ENCODE results near the gene NEDD4L. TPM values are rescaled to one million over a fixed set of nuclear protein-coding genes. Genes with fewer than 3 reads are reported as not detected.

NEDD4L gene
- total and polyA plus RNA-seq, 10 of the 15 experiments (the other 5 are each of a cell fraction or from before 2014, with no cell fraction given): 7.4 to 24.0 (median 17.7) TPM

GRCh38 chr18:58161659-58162058, 117.6 kb downstream of the NEDD4L start (continued):
- TF ChIP-seq, protein P1, sequence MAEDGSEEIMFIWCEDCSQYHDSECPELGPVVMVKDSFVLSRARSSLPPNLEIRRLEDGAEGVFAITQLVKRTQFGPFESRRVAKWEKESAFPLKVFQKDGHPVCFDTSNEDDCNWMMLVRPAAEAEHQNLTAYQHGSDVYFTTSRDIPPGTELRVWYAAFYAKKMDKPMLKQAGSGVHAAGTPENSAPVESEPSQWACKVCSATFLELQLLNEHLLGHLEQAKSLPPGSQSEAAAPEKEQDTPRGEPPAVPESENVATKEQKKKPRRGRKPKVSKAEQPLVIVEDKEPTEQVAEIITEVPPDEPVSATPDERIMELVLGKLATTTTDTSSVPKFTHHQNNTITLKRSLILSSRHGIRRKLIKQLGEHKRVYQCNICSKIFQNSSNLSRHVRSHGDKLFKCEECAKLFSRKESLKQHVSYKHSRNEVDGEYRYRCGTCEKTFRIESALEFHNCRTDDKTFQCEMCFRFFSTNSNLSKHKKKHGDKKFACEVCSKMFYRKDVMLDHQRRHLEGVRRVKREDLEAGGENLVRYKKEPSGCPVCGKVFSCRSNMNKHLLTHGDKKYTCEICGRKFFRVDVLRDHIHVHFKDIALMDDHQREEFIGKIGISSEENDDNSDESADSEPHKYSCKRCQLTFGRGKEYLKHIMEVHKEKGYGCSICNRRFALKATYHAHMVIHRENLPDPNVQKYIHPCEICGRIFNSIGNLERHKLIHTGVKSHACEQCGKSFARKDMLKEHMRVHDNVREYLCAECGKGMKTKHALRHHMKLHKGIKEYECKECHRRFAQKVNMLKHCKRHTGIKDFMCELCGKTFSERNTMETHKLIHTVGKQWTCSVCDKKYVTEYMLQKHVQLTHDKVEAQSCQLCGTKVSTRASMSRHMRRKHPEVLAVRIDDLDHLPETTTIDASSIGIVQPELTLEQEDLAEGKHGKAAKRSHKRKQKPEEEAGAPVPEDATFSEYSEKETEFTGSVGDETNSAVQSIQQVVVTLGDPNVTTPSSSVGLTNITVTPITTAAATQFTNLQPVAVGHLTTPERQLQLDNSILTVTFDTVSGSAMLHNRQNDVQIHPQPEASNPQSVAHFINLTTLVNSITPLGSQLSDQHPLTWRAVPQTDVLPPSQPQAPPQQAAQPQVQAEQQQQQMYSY (CRISPR knock-in tag; IDR thresholded peaks at IDR 0.05): no peak
- TF ChIP-seq PKNOX1 (IDR thresholded peaks at IDR 0.05): no peak

DNA sequence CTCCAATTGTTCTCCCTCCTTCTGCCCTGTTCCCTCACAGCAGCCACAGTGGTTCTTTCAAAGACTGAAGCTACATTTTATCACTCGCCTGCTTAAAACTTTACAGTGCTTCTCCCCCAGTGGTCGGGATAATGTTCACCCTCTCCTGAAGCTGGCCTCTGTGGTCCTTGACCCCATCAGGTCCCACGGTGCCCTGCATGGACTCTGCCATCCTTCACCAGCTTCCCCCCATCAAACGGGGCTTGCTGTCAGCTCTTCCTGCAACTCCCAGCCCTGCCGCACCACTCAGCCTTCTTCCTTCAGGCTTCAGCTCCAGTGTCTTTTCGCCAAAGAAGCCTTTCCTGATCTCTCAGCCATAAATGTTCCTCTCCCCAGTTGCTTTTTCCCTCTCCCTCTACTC, 118.1 kb downstream of the NEDD4L start:
- H3K27me3 ChIP-seq (replicated peaks in 1 of 2; ENCODE audit: control insufficient read depth in 2 of 2, insufficient read depth in 2 of 2, low read length in 1 of 2): no peaks in the 10 kb centered on the region
- CTCF ChIA-PET: interaction anchor here (0.6 to 1.5 kb wide), 2 partner anchors 27 to 73 kb away, joined by 3 to 6 read pairs; no protein-coding TSS in a partner anchor
- no peak overlapping the region for H3K4me2 ChIP-seq (ENCODE audit: control insufficient read depth, insufficient read depth)
- H3K36me3 ChIP-seq (ENCODE audit: control insufficient read depth in 2 of 2, insufficient read depth in 2 of 2, low read length in 1 of 2): no peaks in the 10 kb centered on the region
- intact Hi-C loops (cut with micrococcal nuclease; ENCODE audit: unreplicated experiment): no loop called here
- no peak overlapping the region for H3K9ac ChIP-seq (ENCODE audit: control insufficient read depth, insufficient read depth, low read length)
- no peak overlapping the region for H2AFZ ChIP-seq (ENCODE audit: control insufficient read depth, low read depth, low read length)
- no peak for TF ChIP-seq GATAD2B (conservative IDR thresholded peaks at IDR 0.05; ENCODE audit: low read depth)
- no peak for TF ChIP-seq MYC (IDR thresholded peaks at IDR 0.05; ENCODE audit: insufficient read depth, insufficient read length, insufficient replicate concordance, low read length, severe bottlenecking)
- TF ChIP-seq CREM (IDR thresholded peaks at IDR 0.05; ENCODE audit: low read depth): no peak
- TF ChIP-seq PAX5 (IDR thresholded peaks at IDR 0.05; ENCODE audit: borderline replicate concordance, low read depth, low read length): no peak
- no peak for TF ChIP-seq BMI1 (IDR thresholded peaks at IDR 0.05; ENCODE audit: borderline replicate concordance)
- no peak for TF ChIP-seq ESRRA (IDR thresholded peaks at IDR 0.05; ENCODE audit: low read length)
- no peak for TF ChIP-seq IKZF2 (IDR thresholded peaks at IDR 0.05)
- TF ChIP-seq EED (IDR thresholded peaks at IDR 0.05; ENCODE audit: low read depth): no peak
- WGBS (ENCODE audit: insufficient coverage, insufficient replicate concordance, low lambda C conversion rate, missing lambda C conversion rate): 42% methylated on average over 6 of the region's 6 CpGs
- DNase-seq (ENCODE audit: low read depth, low spot score) (no peak), ATAC-seq (no peak), FAIRE-seq (no peak)
- SMC1A ChIA-PET (ENCODE audit: uncharacterized antibody, unreplicated experiment): interaction anchor here (1.1 to 2.5 kb wide), 3 partner anchors 11 to 119 kb away, joined by 3 to 8 read pairs (median 3); no protein-coding TSS in a partner anchor
- no peaks in the 10 kb centered on the region for H4K20me1 ChIP-seq (ENCODE audit: control insufficient read depth, insufficient read depth)
- H3K27ac ChIP-seq (ENCODE audit: control insufficient read depth, insufficient read depth): no peak overlapping the region
- RAD21 ChIA-PET (ENCODE audit: unreplicated experiment): no interaction called here
- POLR2A ChIA-PET: interaction anchor here (1.0 kb wide), 1 partner anchor 12 kb away, joined by 5 read pairs; no protein-coding TSS in a partner anchor
- in situ Hi-C loops (cut with MboI): no loop called here
- no peaks in the 10 kb centered on the region for H3K79me2 ChIP-seq (ENCODE audit: control insufficient read depth, insufficient read depth, low read length)
- BruUV-seq (replicated peaks): no TSS peak
- H3K4me1 ChIP-seq (ENCODE audit: control insufficient read depth, insufficient read depth, low read length): no peaks in the 10 kb centered on the region
- no peak overlapping the region for H3K4me3 ChIP-seq
- no peaks in the 10 kb centered on the region for H3K9me3 ChIP-seq (replicated peaks; ENCODE audit: control insufficient read depth, insufficient read depth, low read length)
